Activated CD8-positive, alpha-beta memory T cell treated with anti-CD3 and anti-CD28 coated beads, Interleukin-2, amount 50 U/mL, for 24 hours (primary cell): ENCODE results near the gene OR4C12.
"Not testable (repeated sequence)": the region's sequence is repeated elsewhere in the genome, so short reads cannot be mapped to it uniquely, and the experiment has no call there.

Experiments
- DNase-seq: peaks from one replicate; pipeline ENCODE4 v3.0.0-alpha.2; 2020; ENCODE audit errors: extremely low read depth

Gene OR4C12

GRCh38 chr11:49982435-49982834 lies at the start of gene OR4C12:
Gene OR4C12 (minus strand): TSS chr11:49982535. CDS start chr11:49982501, 34 bp downstream.
- not testable (repeated sequence) for DNase-seq

GRCh38 chr11:50030193-50030592 lies 47.9 kb upstream of the OR4C12 start:
- no peak for DNase-seq

DNA sequence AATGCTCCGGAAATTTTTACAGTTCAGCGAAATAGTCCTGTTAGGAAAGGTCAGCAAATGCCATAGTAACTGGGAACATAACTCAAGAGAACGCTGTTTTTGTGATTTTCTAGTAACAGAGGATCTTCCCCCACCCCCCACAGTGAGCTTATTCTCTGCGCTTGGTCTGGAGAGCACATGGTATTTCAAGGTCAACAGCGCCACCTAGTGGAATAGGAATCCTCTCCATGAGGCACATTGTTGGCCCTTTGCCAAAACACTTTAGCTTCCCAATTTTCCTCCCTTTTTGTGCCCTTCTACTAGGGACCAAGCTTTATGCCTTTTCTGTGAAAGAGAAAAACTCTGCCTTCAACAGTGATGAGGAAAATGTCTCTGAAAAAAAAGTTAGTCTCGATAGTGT lies 13.2 kb upstream of the OR4C12 start:
- no peak for DNase-seq

- not testable (repeated sequence) for DNase-seq
Observed at GRCh38 chr11:49973439-49973838, 8.9 kb downstream of the OR4C12 start.

- DNase-seq, result no peak
Observed at GRCh38 chr11:49952091-49952490, 30.2 kb downstream of the OR4C12 start, which contains the start of gene OR4C13. Gene OR4C13 (plus strand): TSS chr11:49952391. CDS start chr11:49952423, 32 bp downstream.

DNA sequence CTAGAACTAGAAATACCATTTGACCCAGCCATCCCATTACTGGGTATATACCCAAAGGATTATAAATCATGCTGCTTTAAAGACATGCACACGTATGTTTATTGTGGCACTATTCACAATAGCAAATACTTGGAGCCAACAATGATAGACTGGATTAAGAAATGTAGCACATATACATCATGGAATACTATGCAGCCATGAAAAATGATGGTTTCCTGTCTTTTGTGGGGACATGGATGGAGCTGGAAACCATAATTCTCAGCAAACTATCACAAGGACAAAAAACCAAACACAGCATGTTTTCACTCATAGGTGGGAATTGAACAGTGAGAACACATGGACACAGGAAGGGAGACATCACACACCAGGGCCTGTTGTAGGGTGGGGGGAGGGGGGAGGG lies 33.6 kb downstream of the OR4C12 start:
- DNase-seq, result not testable (repeated sequence)
